CD14-positive monocyte (primary cell): ENCODE measurements around the gene CDC73. TPM values are rescaled to one million over a fixed set of nuclear protein-coding genes. Genes with fewer than 3 reads are reported as not detected.

Experiments
- DNase-seq, 3 donors: peaks; one replicate each; pipeline ENCODE4 v3.0.0-alpha.2; 2011 to 2022
- H2AFZ ChIP-seq: 2 replicates; pipeline ENCODE4 v1.6.0; 2012; ENCODE audit warnings: mild to moderate bottlenecking, low read depth, low read length, inconsistent platforms; ENCODE audit not compliant: insufficient read depth, poor library complexity, severe bottlenecking
- H3K27ac ChIP-seq, 2 donors: 1 replicate in 1 of 2; 2 replicates in 1 of 2; pipeline ENCODE4 v1.5.1; 2012 to 2013; ENCODE audit warnings: low read length in 2 of 2, control low read depth in 1 of 2, inconsistent platforms in 1 of 2, low read depth in 1 of 2, mild to moderate bottlenecking in 1 of 2
- H3K27me3 ChIP-seq, 2 donors: one replicate each; pipeline versions ENCODE4 v1.6.0 to v1.6.1; 2011 to 2013; ENCODE audit warnings: low read length in 2 of 2; ENCODE audit not compliant: control insufficient read depth in 2 of 2, insufficient read depth in 2 of 2
- H3K36me3 ChIP-seq, 2 donors: replicated peaks in 1 of 2; 1 replicate in 1 of 2; 2 replicates in 1 of 2; pipeline versions ENCODE4 v1.5.1 to v1.6.1; 2012 to 2013; ENCODE audit warnings: low read length in 2 of 2, control low read depth in 1 of 2, inconsistent platforms in 1 of 2, mild to moderate bottlenecking in 1 of 2; ENCODE audit not compliant: insufficient read depth in 2 of 2, control insufficient read depth in 1 of 2
- H3K4me1 ChIP-seq, 2 donors: 1 replicate in 1 of 2; 2 replicates in 1 of 2; pipeline versions ENCODE4 v1.5.1 to v1.6.1; 2012 to 2013; ENCODE audit warnings: low read length in 2 of 2, control low read depth in 1 of 2, inconsistent platforms in 1 of 2, mild to moderate bottlenecking in 1 of 2, moderate library complexity in 1 of 2; ENCODE audit not compliant: insufficient read depth in 2 of 2, control insufficient read depth in 1 of 2
- H3K4me2 ChIP-seq: replicated peaks from 2 replicates; pipeline ENCODE3; 2012; ENCODE audit warnings: low read length, moderate library complexity, mild to moderate bottlenecking; ENCODE audit not compliant: poor library complexity, severe bottlenecking; ENCODE audit errors: extremely low read depth
- H3K4me3 ChIP-seq, 3 experiments: fragments of 200-600 bp in 1 of 3; sonication (generic) in 1 of 3; replicated peaks in 1 of 3; 1 replicate in 2 of 3; 2 replicates in 1 of 3; pipeline ENCODE4 v1.5.1; 2011 to 2013; ENCODE audit warnings: low read length in 3 of 3, mild to moderate bottlenecking in 3 of 3, control low read depth in 2 of 3, low read depth in 2 of 3, inconsistent platforms in 1 of 3, moderate library complexity in 1 of 3
- H3K79me2 ChIP-seq: 2 replicates; pipeline ENCODE4 v1.6.0; 2012; ENCODE audit warnings: mild to moderate bottlenecking, control low read depth, inconsistent platforms, low read length, moderate library complexity; ENCODE audit not compliant: insufficient read depth
- H3K9ac ChIP-seq: 2 replicates; pipeline ENCODE4 v1.6.0; 2017; ENCODE audit warnings: low read length, mild to moderate bottlenecking; ENCODE audit not compliant: insufficient read depth, poor library complexity, severe bottlenecking
- H3K9me3 ChIP-seq, 2 donors: replicated peaks in 1 of 2; 1 replicate in 1 of 2; 2 replicates in 1 of 2; pipeline versions ENCODE4 v1.5.1 to v1.6.1; 2012 to 2013; ENCODE audit warnings: low read length in 2 of 2, control low read depth in 1 of 2; ENCODE audit not compliant: control insufficient read depth in 1 of 2, insufficient read depth in 1 of 2
- H4K20me1 ChIP-seq: 2 replicates; pipeline ENCODE4 v1.6.0; 2012; ENCODE audit warnings: mild to moderate bottlenecking, low read length, control low read depth, moderate library complexity; ENCODE audit not compliant: insufficient read depth
- H3K27ac Mint-ChIP-seq, 7 donors: one replicate each; pipeline ENCODE4 v1.8.0; 2020; ENCODE audit warnings: mild to moderate bottlenecking in 7 of 7, mixed read lengths in 7 of 7, moderate library complexity in 6 of 7, inconsistent platforms in 2 of 7
- H3K27me3 Mint-ChIP-seq, 3 donors: one replicate each; pipeline ENCODE4 v1.8.0; 2021 to 2022; ENCODE audit warnings: low read depth in 3 of 3, mild to moderate bottlenecking in 3 of 3, mixed read lengths in 3 of 3, moderate library complexity in 3 of 3, inconsistent platforms in 1 of 3
- H3K36me3 Mint-ChIP-seq, 2 donors: one replicate each; pipeline ENCODE4 v1.8.0; 2020; ENCODE audit warnings: mixed read lengths in 2 of 2, inconsistent platforms in 1 of 2, mild to moderate bottlenecking in 1 of 2
- H3K4me1 Mint-ChIP-seq: one replicate; pipeline ENCODE4 v1.8.0; 2020; ENCODE audit warnings: mild to moderate bottlenecking, mixed read lengths
- H3K4me3 Mint-ChIP-seq, 2 donors: one replicate each; pipeline ENCODE4 v1.8.0; 2020; ENCODE audit warnings: mild to moderate bottlenecking in 2 of 2, mixed read lengths in 2 of 2, moderate library complexity in 1 of 2
- H3K9me3 Mint-ChIP-seq, 7 donors: one replicate each; pipeline ENCODE4 v1.8.0; 2020 to 2022; ENCODE audit warnings: mixed read lengths in 7 of 7, mild to moderate bottlenecking in 6 of 7, moderate library complexity in 6 of 7, inconsistent platforms in 2 of 7
- WGBS: methylation state at CpG from one replicate; pipeline ENCODE4 v1.1.5; 2013; ENCODE audit warnings: missing lambda C conversion rate; ENCODE audit not compliant: insufficient coverage; 5-methylcytosine and 5-hydroxymethylcytosine counted together
- intact Hi-C, 2 donors: fragments of 100-400 bp; cut with micrococcal nuclease; formaldehyde crosslinking; loops; one replicate each; pipeline versions ENCODE4 v1.15.0 to v1.15.1; 2023
- polyA plus RNA-seq, 3 donors: library from polyadenylated mRNA; depleted of rRNA in 1 of 3; unstranded in 2 of 3; stranded (reverse) in 1 of 3; fragments of 300-500 nt in 2 of 3; fragments of >200 nt in 1 of 3; fragmentation: Illumina TruSeq in 2 of 3; gene quantifications; 1 replicate in 2 of 3; 2 replicates in 1 of 3; pipeline ENCODE4 v1.2.3, GENCODE V29; 2012 to 2021
- TF ChIP-seq, protein P1 (sequence below): fragments of 200-600 bp; IDR thresholded peaks from one replicate; pipeline ENCODE4 v1.8.0; 2022; ENCODE audit warnings: antibody characterized with exemption, mild to moderate bottlenecking

The CDC73 gene
- polyA plus RNA-seq, 3 donors = 14.2 to 60.3 (median 57.2) TPM

DNA sequence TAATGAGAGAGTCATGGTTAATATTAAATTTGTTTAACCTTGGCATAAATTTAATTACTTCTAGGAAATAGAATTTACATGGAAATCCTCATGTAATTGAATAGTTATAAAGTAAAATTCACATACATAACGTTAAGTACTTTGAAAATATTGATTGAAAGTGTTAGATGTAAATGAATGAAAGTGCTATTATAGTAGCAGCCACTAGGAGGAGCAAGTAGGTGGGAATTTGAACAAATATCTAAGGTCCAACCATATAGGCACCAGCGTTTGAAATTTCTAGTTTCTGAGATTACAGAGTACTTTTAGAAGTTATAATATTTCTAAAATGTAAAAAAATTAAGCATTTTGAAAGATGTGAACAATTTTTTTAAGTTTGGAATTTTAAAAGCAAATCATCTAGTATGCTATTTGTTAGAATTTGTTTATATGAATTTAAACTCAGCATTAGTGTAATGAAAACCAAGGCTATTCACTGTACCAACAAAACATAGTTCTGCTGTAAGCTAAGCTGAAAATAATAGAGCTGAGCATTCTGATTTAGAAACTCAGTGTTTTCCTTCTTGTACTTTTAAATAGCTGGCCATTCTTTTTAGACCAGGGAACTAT lies 61.3 kb downstream of the CDC73 start:
- H3K79me2 ChIP-seq = peaks cover 24% of the 10 kb centered on the region
- H3K27me3 Mint-ChIP-seq = no peaks in the 10 kb centered on the region
- no CpG with 5 or more reads among the region's 2 CpGs for WGBS
- no peak overlapping the region for H2AFZ ChIP-seq
- no peaks in the 10 kb centered on the region for H3K27me3 ChIP-seq
- peaks cover 0 to 3% of the 10 kb centered on the region in 2 donors for H3K36me3 Mint-ChIP-seq
- TF ChIP-seq, protein P1, sequence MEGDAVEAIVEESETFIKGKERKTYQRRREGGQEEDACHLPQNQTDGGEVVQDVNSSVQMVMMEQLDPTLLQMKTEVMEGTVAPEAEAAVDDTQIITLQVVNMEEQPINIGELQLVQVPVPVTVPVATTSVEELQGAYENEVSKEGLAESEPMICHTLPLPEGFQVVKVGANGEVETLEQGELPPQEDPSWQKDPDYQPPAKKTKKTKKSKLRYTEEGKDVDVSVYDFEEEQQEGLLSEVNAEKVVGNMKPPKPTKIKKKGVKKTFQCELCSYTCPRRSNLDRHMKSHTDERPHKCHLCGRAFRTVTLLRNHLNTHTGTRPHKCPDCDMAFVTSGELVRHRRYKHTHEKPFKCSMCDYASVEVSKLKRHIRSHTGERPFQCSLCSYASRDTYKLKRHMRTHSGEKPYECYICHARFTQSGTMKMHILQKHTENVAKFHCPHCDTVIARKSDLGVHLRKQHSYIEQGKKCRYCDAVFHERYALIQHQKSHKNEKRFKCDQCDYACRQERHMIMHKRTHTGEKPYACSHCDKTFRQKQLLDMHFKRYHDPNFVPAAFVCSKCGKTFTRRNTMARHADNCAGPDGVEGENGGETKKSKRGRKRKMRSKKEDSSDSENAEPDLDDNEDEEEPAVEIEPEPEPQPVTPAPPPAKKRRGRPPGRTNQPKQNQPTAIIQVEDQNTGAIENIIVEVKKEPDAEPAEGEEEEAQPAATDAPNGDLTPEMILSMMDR = peak; percentile 92
- no peaks in the 10 kb centered on the region for H3K9me3 Mint-ChIP-seq
- intact Hi-C loops = loop anchor here in 1 of 2 donors (10.0 kb wide), 1 partner anchor 1112 kb away; no protein-coding TSS in a partner anchor
- no peak overlapping the region for H3K27ac Mint-ChIP-seq
- DNase-seq = peak; percentile 6 to 48 (median 23)
- H3K27ac ChIP-seq = no peak overlapping the region
- peaks cover 2 to 5% of the 10 kb centered on the region in 2 donors for H3K4me1 ChIP-seq
- H3K36me3 ChIP-seq = no peaks in the 10 kb centered on the region
- H3K9ac ChIP-seq = no peak overlapping the region
- H3K4me2 ChIP-seq = no peak overlapping the region
- H3K4me3 ChIP-seq = no peak overlapping the region
- H3K4me3 Mint-ChIP-seq = no peak overlapping the region
- no peaks in the 10 kb centered on the region for H3K9me3 ChIP-seq
- peaks cover 61% of the 10 kb centered on the region for H4K20me1 ChIP-seq
- H3K4me1 Mint-ChIP-seq = peaks cover 18% of the 10 kb centered on the region

DNA sequence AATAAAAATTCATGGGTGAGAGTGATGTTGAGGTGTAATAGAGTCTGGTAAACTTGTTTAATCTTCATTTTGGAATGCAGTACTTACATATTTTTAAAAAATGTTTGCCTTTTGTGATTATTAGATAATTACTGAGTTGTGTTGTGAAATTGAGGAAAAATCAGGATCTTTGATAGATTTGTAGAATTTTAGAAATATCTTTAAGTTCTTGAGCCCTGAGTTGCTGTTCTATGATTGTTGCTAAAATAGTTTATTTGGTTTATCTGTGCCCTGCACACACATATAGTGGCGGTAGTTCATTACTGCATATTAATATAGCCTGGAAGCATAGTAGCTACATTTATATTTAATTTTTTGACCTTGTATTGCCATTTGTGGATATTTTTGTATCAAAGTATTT lies 62.9 kb downstream of the CDC73 start:
- peaks cover 0 to 3% of the 10 kb centered on the region in 2 donors for H3K36me3 Mint-ChIP-seq
- H3K27ac ChIP-seq = no peak overlapping the region
- H3K9me3 Mint-ChIP-seq = peaks cover 0 to 2% (median 0%) of the 10 kb centered on the region in 7 donors
- no peak overlapping the region for H3K4me3 Mint-ChIP-seq
- no peak overlapping the region for H2AFZ ChIP-seq
- no CpG with 5 or more reads among the region's 1 CpG for WGBS
- no peak overlapping the region for H3K27ac Mint-ChIP-seq
- H3K4me3 ChIP-seq = no peak overlapping the region
- H3K4me1 ChIP-seq = peaks cover 2 to 5% of the 10 kb centered on the region in 2 donors
- DNase-seq = no peak
- H3K79me2 ChIP-seq = peaks cover 36% of the 10 kb centered on the region
- no peaks in the 10 kb centered on the region for H3K27me3 Mint-ChIP-seq
- intact Hi-C loops = loop anchor here in 1 of 2 donors (10.0 kb wide), 1 partner anchor 1110 kb away; no protein-coding TSS in a partner anchor
- H3K9me3 ChIP-seq = no peaks in the 10 kb centered on the region
- peaks cover 18% of the 10 kb centered on the region for H3K4me1 Mint-ChIP-seq
- no peak overlapping the region for H3K4me2 ChIP-seq
- TF ChIP-seq, protein P1 = no peak
- no peaks in the 10 kb centered on the region for H3K36me3 ChIP-seq
- no peak overlapping the region for H3K9ac ChIP-seq
- H4K20me1 ChIP-seq = peaks cover 75% of the 10 kb centered on the region
- H3K27me3 ChIP-seq = no peaks in the 10 kb centered on the region
